ENCODE data around the gene RBBP5.

- TF ChIP-seq CTCF (conservative IDR thresholded peaks at IDR 0.05 in 1 of 2, IDR thresholded peaks at IDR 0.05 in 1 of 2; ENCODE audit: extremely low read depth in 1 of 2, insufficient read depth in 1 of 2, low read depth in 1 of 2, low read length in 2 of 2) (no peak), EZH2 (IDR thresholded peaks at IDR 0.05; ENCODE audit: borderline replicate concordance, low read length) (no peak)
Observed at GRCh38 chr1:205162301-205162700, 40.5 kb upstream of the RBBP5 start.

Measured in mammary epithelial cell (primary cell).